GM13976 (cell line): ENCODE data around the gene FLAD1.
A peak's percentile ranks its signal among the peaks of the same experiment; 100 is the strongest.

Experiments
- DNase-seq: peaks from one replicate; pipeline ENCODE4 v3.0.0; 2012; ENCODE audit warnings: low spot score
- in situ Hi-C: fragments of 300-500 bp; cut with MboI; formaldehyde crosslinking; loops from one replicate; pipeline ENCODE4 v1.12.0; 2022; ENCODE audit warnings: low sequenced_read_pairs, mixed read lengths, inconsistent platforms; ENCODE audit not compliant: unreplicated experiment
- TF ChIP-seq, protein P1 (sequence below): IDR thresholded peaks from 2 replicates; pipeline ENCODE4 v1.5.1; 2012; ENCODE audit warnings: borderline replicate concordance, mild to moderate bottlenecking; ENCODE audit not compliant: insufficient read depth; ENCODE audit errors: extremely low read depth, missing control alignments, control extremely low read depth

Gene FLAD1

DNA sequence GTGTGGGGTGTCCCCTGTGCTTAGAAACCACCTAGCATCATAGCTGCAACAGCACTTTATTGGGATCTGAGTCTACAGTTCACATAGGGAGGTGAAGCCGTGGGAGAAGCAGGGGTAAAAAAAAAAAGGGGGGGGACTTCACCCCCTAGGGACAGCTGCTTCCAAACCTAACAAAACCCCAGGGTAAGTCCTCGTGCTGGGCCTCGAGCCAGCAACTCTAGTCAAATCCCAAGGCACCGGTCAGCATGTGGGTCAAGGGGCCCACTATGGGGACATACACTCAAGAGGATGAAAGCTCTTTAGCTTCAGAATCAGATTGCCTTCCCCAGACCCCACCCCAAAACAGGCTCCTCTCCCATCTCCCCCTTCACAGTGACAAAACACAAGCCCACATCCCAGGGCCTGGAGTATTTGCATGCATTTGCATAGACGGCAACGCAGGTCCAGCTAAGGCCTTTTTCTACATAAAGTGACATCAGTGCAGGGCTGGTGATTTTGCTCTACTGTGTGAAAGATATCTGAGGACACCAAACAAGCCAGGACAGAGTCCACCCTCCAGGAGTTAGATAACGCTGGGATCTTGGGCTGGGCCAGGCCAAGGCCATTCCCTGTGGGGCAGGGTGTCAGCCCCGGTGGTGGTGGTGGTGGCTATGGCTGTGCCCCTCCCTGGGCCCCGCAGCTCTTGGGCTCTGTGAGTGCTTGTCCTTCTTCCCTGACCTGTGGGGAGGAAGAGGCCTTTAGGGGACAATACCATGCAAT, 38.6 kb upstream of the FLAD1 start:
- no peak for DNase-seq
- in situ Hi-C loops = no loop called here
- TF ChIP-seq, protein P1, sequence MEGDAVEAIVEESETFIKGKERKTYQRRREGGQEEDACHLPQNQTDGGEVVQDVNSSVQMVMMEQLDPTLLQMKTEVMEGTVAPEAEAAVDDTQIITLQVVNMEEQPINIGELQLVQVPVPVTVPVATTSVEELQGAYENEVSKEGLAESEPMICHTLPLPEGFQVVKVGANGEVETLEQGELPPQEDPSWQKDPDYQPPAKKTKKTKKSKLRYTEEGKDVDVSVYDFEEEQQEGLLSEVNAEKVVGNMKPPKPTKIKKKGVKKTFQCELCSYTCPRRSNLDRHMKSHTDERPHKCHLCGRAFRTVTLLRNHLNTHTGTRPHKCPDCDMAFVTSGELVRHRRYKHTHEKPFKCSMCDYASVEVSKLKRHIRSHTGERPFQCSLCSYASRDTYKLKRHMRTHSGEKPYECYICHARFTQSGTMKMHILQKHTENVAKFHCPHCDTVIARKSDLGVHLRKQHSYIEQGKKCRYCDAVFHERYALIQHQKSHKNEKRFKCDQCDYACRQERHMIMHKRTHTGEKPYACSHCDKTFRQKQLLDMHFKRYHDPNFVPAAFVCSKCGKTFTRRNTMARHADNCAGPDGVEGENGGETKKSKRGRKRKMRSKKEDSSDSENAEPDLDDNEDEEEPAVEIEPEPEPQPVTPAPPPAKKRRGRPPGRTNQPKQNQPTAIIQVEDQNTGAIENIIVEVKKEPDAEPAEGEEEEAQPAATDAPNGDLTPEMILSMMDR = no peak

DNA sequence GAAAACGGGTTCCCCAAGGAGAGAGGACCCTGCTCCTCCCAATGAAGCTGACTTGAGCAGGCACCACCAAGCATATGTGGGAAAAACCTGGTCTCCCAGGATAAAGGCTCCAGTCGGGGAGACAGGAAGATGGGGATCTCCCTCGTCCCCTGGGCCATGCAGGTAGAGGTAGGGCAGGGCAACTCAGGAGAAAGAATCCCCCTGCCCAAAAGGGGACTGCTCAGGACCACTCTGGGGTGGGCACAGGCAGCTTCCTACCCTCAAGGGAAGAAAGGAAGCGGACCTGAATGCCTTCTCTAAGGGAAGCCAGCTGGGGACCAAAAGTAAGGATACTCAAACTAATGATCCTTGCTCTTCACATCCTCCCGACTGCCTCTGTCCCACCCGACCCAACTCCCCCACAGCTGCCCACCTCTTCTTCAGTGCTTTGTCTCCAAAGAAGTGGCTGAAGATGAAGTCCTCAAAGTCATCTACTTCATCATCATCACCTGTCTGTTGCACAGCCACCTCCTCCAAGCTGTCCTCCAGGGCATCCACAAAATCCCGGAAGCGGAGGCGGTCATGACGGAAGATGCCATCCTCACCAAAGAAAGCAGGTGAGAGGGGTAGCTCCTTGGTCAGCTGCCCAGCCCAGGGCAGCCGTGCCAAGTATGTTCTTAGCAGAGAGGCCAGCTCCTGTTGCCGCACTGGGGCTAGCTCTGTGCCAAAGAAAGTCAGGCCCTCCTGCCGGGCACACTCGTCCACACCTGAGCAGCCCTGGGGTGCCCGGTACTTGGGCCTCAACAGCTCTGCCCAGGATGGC, 37.8 kb upstream of the FLAD1 start:
- TF ChIP-seq, protein P1 = no peak
- DNase-seq = no peak
- in situ Hi-C loops = no loop called here

DNA sequence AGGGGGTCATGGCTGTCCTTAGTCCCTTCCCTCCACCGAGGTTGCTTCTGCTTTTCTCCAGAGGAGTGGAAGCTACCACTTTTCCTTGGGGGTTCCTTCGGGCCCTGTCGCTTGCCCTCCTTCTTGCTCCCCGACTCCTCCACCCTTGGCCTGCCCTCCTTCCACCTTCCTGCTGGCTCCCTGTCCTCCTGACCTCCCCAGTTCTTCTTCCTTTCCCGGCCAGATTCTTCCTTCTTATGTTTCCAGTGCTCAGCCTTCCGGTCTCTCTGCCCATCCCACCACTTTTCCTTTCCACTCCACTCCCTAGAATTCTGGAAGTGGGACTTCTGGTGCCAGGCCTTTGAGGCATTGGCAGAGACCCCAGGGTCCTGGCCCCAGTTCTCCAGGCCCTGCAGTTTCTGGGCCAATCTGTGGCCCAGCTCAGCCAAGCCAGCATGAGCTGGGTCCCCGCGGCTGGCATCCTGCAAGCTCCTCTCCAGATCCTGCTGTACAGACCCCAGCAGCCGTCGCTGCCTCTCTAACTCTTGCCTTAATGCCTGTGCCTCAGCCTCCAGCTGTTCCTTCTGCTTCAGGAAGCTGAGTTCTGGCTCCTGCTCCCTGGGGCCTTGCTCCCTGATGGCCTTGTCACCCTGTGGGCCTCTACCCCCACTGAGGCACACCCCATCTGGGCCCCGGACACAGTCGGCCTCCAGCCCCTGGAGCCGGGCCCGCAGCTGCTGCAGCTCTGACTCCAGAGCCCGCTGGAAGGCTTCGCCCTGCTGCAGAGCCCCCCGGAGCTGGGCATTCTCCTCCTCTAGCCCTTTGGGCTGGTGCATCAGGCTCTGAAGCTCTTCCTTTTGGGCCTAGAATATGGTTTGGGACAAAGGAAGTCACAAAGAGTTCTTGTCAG, 36.9 kb upstream of the FLAD1 start:
- no peak for DNase-seq
- TF ChIP-seq, protein P1 = no peak
- in situ Hi-C loops = no loop called here

DNA sequence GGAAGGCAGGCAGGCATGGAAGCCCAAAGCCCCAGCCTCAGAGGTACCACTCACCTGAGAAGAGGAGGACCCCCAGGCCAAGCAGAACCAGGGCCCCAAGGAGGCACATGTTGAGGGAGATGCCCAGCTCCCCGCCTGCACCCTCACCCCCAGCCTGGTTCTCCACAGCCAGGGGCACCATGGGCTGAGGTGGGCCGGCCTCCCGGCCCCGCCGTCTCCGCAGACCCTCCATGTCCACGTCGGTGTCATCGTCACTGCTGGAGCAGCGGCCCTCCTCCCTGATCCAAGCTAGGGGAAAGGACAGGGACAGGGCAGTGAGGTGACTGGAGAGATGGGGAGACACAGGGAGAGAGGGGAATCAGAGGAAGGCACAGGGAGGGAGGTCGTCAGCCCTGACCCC, 35.1 kb upstream of the FLAD1 start:
- TF ChIP-seq, protein P1 = no peak
- no peak for DNase-seq
- in situ Hi-C loops = no loop called here

DNA sequence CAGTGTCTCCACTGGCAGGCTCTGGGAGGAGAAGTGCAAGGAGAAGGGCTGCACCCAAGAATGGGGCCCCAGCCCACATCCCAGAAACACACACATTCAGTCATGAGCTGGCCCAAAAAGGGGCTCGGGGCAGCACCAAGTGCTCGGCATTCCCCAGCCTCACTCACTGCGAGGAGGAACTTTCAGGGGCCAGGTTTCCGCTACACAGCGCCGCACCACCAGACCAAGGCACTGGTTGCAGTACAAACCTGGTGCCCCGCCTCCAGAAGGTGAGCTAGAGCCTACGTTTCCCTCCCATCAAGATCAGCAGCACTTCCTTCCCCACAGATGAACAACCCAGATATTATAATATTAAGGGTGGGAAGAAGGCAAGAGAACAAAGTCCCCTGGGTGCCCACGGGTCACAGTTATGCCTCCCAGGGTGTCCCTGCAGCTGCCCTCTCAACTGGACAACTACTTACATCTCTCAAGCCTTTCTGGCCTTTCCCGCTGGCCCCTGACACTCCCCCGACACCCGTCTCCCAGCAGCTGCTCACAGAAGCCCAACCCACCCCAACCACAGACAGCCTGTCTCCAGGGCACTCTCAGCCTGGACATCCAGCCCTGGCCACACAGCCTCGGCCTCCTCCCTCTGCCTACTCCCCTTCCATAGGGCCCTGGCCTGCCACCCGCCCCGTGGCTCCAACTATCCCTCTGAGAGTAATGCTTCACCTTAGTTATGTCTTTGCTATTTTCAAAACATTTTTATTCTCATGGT, 31.1 kb upstream of the FLAD1 start:
- DNase-seq = peak; percentile 69
- in situ Hi-C loops = no loop called here

More for the DNA sequence above, 31.1 kb upstream of the FLAD1 start:
- TF ChIP-seq, protein P1 = no peak
